Fibroblast of the aortic adventitia (primary cell): Measurements from ENCODE around the gene PLCB3. TPM values are rescaled to one million over a fixed set of nuclear protein-coding genes. Genes with fewer than 3 reads are reported as not detected.

Experiments
- DNase-seq: peaks from one replicate; pipeline ENCODE4 v3.0.0-alpha.2; 2010; ENCODE audit warnings: low read depth
- H3K4me3 ChIP-seq: 2 replicates; pipeline ENCODE4 v1.5.1; 2011; ENCODE audit warnings: low read depth, mild to moderate bottlenecking, control low read depth, low read length, moderate library complexity
- total RNA-seq: library from RNA; depleted of rRNA; stranded (reverse); fragments of >200 nt; gene quantifications from 2 replicates; pipeline ENCODE4 v1.2.3, GENCODE V29; 2012; ENCODE audit warnings: low replicate concordance
- TF ChIP-seq, protein P1 (sequence below): IDR thresholded peaks from 2 replicates; pipeline ENCODE4 v1.5.1; 2011; ENCODE audit warnings: mild to moderate bottlenecking, low read length, control low read depth, inconsistent platforms; ENCODE audit not compliant: insufficient read depth

Gene PLCB3
- total RNA-seq, 1 donor: 47.5 TPM

DNA sequence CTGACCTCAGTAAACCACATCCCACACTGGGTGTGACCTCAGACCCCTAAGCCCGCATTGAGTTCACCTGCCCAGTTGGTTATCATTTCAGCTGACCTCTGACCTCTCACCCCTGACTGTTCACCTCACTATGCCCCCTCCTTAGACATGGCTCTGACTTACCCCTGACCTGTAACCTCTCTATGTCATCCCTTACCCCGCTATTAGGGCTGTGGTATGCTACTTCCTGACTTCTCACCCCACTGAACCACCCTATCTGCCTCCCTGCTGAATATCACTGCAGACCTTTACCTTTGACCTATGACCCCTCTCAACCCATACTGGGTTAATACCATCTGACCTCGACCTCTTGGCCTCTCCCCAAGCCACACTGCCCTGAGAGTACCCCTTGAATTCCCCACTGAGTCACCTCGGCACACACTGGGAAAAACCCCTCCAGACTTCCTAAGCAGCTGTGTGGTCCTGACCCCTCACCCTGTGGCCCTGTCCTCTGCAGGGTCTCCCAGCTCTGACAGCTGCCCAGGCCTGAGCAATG lies 8.3 kb downstream of the PLCB3 start:
- no peak overlapping the region for H3K4me3 ChIP-seq
- DNase-seq: no peak
- TF ChIP-seq, protein P1, sequence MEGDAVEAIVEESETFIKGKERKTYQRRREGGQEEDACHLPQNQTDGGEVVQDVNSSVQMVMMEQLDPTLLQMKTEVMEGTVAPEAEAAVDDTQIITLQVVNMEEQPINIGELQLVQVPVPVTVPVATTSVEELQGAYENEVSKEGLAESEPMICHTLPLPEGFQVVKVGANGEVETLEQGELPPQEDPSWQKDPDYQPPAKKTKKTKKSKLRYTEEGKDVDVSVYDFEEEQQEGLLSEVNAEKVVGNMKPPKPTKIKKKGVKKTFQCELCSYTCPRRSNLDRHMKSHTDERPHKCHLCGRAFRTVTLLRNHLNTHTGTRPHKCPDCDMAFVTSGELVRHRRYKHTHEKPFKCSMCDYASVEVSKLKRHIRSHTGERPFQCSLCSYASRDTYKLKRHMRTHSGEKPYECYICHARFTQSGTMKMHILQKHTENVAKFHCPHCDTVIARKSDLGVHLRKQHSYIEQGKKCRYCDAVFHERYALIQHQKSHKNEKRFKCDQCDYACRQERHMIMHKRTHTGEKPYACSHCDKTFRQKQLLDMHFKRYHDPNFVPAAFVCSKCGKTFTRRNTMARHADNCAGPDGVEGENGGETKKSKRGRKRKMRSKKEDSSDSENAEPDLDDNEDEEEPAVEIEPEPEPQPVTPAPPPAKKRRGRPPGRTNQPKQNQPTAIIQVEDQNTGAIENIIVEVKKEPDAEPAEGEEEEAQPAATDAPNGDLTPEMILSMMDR: no peak

DNA sequence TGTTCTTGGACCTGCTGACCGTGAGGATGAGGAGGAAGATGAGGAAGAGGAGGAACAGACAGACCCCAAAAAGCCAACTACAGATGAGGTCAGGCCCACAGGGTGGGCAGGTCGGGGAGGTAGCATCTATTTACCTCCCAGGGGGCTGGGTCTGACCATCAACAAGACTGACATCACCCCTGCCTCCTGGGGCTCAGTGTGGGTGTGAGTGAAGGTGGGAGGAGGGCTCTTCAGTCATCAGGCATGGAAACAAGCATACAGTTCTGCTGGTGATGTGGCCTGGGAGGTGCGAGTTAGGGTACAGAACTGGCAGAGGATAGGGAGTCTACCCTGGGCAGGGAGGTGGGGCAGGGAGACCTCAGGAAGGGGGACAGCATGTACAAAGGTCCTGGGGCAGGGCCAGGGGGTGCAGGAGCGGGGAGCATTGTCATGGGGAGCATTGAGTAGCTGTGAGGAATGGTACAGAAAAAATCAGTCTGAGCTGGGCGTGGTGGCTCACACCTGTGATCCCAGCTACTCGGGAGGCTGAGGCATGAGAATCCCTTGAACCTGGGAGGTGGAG lies 8.9 kb downstream of the PLCB3 start:
- no peak for DNase-seq
- H3K4me3 ChIP-seq: no peak overlapping the region
- TF ChIP-seq, protein P1: no peak

DNA sequence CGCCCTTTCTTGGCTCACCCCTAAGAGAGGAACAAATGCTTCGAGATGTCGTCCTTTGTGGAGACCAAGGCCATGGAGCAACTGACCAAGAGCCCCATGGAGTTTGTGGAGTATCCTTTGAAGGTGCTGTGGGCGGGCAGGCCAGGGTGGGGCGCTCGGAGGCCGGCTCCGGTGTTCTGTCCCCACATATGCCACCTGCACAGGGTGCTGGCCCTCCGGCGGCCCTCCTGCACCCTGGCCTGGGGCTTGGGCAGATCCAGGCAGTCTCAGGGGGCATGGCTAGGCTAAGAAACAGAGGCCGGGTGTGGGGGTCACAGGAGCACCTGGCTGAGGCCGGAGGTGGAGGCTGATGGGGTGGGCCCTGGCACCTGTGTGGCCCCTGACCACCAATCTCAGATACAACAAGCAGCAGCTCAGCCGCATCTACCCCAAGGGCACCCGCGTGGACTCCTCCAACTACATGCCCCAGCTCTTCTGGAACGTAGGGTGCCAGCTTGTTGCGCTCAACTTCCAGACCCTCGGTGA lies 10.3 kb downstream of the PLCB3 start:
- no peak for DNase-seq
- TF ChIP-seq, protein P1: no peak
- no peak overlapping the region for H3K4me3 ChIP-seq

DNA sequence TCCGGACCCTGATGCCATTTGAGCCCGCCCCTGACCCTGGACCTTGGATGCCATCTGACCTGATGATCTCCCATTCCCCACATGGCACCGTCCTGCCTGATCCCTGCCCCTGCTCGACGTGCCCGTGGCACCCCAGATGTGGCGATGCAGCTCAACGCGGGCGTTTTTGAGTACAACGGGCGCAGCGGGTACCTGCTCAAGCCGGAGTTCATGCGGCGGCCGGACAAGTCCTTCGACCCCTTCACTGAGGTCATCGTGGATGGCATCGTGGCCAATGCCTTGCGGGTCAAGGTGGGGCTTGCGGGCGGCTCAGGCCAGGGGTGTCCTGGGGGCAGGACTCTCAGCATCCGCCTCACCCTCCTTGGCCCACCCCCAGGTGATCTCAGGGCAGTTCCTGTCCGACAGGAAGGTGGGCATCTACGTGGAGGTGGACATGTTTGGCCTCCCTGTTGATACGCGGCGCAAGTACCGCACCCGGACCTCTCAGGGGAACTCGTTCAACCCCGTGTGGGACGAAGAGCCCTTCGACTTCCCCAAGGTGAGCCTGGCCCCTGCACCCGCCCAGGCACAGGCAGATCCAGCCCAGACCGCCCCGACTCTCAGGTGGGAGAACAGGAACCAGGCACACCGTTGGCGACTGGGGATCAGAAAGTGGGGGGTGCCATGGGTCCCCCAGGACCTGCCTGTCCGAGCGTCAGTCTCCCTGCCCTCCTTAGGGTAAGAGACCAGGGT lies 11.1 kb downstream of the PLCB3 start:
- no peak for DNase-seq
- TF ChIP-seq, protein P1: no peak
- no peak overlapping the region for H3K4me3 ChIP-seq

DNA sequence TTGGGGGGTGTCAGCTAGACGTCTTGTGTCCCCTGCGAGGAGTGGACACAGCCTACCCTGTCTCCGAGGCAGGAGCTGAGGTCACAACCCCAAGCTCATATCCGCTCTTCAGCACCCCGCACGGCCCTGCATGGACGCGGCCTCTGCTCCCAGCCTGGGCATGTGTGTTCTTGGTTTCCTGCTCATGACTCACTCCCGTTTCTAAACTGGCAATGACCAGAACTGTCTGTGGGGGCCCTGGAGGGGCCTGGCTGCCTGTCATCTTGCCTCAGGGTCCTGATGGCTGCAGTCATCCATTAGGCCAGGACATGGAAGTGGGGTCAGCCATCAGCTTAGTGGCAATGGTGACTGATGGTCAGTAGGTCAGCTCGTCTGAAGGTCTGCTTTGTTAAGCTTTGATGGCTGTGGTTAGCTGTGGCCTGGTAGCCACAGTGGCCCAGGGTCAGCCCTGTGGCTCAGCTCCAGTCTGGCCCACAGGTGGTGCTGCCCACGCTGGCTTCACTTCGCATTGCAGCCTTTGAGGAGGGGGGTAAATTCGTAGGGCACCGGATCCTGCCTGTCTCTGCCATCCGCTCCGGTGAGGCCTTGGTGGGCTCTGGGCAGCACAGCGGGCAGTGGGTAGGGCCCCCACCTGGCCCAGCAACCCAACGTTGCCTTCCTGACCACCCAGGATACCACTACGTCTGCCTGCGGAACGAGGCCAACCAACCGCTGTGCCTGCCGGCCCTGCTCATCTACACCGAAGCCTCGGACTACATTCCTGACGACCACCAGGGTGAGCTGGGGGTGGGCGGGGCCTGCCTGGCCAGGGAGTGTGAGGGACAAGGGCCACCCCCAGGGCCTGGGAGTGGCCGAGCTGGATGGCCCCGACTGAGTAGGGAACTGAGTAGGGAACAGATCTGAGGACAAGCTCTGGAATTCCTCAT lies 12.0 kb downstream of the PLCB3 start:
- no peak overlapping the region for H3K4me3 ChIP-seq
- no peak for DNase-seq
- TF ChIP-seq, protein P1: no peak

DNA sequence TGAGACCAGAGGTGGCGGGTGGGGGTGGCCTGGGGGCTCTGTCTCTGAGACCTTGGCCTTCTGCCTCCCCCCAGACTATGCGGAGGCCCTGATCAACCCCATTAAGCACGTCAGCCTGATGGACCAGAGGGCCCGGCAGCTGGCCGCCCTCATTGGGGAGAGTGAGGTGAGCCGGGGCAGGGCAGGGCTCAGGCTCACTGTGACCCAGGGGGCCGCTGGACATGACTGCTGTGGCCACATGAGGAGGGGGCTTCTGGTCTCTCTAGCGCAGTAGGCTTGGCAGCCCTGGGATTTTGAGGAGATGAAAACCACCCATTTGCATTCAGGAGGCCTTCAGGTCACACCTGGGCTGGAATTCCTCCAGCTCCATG lies 12.6 kb downstream of the PLCB3 start:
- H3K4me3 ChIP-seq: no peak overlapping the region
- no peak for DNase-seq
- TF ChIP-seq, protein P1: no peak
